HG03045 (cell line): ENCODE measurements around the gene RGS10.

Experiments
- ATAC-seq: cut with Tn5 transposase; IDR thresholded peaks from one replicate; pipeline ENCODE4 v1.9.1; 2021; ENCODE audit warnings: mild to moderate bottlenecking, moderate library complexity; ENCODE audit not compliant: unreplicated experiment

The RGS10 gene

DNA sequence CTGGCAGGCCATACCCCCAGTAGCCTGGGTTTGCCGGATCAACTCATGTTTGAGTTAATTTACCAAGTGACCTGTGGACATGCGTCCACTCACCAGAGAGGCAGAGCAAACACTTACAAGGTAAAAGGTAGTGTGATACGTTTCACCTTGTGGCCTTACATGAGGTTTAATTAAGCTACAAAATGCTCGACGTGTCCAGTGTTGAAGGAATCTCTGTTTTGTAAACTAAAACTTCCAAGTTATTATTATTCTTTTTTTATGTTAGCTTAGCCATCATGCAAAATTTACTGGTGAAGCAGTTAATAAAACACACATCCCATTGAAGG, 42.9 kb downstream of the RGS10 start:
- no peak for ATAC-seq

DNA sequence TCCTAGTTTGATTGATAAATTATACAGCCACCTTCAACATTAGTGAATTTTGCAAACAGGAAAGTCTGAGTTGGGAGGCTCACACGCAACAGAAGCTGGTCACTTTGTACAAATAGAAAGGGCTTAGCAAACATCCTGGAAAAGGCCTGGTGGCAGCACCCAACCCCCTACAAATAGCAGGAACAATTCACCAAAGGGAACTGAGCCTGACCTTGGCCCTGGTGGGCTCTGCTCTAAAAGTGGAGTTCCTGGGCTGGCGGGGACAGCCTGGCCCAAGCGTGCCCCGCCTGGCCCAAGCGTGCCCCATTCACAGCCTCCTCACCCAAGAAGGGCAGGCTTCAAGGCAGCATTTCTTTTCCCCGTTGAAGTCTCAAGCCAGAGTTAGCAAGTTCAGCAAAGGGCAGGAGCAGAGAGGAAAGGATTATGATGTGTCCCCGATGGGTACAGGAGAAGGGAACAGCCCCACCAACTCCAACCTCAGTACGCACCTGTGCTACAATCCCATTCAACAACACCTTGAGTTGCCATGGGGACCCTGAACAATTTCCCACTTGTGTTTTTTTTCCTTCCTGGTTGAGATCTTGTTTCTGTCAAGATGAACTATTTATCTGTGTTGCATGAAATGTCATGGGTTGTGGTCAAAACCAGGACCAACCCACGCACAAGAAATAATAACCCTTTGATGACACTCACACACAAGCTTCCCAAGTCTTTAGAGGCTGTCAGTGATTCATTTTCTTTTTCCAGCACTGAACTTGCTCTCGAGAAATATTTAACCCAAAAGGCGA, 43.4 kb downstream of the RGS10 start:
- ATAC-seq, result no peak

DNA sequence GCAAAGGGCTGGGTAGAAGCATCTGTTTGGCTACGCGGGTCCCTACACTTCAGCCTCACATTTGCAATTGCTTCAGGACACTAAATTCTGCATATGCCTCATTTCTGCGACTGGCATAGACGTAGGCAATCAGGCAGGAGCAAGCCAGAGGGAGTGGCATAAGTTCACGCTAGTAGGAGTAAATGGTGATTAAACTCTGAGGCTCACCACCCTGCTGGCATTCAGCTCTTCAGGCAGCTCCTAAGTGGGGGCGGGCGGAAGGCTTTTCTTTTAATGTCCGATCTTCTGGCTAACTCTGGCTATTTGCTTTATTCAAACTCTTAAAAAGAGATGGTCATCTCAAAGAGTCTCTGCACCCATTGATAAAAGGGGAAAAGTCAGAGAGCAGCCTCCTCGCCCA, 45.3 kb downstream of the RGS10 start:
- no peak for ATAC-seq

DNA sequence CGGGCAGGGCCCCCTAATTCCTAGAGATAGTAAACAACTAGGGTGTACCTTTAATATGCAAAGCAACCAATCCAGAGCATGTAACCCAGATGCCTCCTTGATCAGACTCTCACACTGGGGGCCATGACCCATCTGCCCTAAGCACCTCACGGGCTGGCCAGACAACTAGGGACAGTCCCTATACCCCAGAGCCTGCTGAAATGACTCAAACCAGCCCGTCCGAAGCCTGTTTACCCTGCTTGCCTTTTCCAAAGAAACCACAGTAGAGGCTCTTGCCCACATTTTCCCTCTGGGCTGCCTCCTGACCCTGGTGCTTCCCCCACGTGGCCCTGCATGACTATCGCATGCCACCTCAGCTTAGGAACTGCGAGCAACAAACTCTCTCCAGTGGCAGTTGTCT, 46.2 kb downstream of the RGS10 start:
- ATAC-seq, result peak; percentile 91

DNA sequence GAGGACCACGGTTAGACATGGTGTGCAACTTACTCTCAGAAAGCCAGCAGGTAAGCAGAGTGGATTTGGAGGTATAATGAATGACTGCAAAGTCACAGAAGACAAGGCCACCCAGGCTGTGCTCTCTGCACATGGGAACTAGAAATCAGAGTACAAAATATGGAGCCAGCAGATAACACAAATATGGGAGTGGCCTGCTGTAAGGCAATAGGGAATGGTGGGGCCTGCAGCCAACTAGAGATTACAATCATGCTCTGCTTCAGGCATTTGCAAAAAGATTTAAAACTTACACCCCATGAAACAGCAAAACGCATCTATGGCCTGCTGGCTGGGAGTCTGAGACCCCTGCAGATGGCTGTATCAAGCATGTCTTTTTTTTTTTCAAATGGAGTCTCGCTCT, 47.0 kb downstream of the RGS10 start:
- ATAC-seq, result no peak

DNA sequence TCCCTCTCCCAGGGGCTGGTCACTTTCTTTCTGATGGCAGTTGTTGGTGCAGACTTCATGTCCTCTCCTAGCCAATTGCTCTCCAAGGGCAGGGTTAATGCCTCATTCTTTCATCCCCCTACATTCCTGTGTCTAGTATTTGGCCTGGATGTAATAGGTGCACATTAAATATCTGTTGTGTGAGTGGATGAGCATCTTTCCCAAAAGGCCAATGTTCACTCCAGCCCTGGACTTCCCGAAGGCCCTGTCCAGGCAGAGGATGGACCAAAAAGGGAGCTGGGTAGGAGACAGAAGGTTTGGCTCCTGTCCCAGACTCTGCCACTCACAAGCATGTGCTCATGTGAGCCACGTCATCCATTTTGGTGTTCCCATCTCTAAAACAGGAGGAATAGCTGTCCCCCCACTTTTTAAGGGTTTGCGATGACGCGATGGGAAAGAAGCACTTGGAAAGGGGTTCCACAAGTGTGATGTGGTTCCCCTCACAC, 47.5 kb downstream of the RGS10 start:
- no peak for ATAC-seq

DNA sequence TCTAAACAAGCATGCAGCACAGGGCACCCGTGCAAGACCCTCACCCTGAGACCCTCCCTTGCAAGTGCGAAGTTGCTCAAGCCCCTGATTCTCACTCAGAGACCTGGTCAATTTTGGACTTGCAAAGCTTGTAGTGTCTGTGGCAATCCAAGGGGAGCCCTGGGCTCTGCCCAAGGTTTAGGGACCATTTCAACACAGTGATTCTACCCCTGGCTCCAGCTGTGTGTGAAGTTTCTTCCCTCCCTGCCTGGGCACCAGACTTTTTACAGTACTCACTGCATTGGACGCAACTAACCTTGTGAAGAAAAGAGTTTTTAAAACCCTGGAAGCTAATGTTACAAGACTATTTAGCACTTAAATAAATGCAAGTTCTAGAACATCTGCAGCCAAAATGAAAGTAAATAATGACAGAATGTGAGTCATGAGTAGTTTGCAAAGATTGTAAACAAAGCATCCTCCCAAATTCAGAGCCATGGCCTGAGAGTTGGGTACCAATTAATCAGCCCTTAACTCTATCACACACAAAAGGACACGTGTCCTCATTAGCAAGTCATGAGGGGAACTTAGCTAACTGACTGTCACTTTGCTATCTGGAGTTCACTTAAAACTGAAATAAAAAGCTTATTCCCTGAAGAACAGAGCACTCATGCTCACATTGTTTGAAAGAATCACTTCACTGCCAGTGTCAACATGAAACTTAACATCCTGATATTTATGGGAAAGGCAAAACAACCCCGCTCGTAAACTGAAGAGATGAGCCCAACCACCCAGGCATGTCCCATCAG, 48.1 kb downstream of the RGS10 start:
- no peak for ATAC-seq

DNA sequence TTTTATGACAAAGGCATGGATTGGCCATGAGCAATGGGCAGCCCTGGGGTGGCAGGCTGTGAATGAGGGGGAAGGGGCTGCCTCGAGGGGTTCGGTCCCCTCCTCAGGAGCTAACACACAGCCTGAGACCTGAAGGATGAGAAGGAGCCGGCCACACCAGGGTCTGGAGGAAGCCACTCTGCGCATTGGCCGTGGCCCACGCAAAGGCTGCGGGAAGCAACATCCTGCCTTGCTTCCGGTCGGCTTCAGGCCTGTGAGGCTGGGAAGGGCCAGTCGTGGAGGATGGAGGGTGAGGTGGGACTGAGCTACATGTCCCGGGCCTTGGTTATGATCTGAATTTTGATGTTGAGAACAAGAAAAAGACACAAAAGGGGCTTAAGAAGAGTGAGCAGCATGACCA, 49.4 kb downstream of the RGS10 start:
- ATAC-seq, result no peak

DNA sequence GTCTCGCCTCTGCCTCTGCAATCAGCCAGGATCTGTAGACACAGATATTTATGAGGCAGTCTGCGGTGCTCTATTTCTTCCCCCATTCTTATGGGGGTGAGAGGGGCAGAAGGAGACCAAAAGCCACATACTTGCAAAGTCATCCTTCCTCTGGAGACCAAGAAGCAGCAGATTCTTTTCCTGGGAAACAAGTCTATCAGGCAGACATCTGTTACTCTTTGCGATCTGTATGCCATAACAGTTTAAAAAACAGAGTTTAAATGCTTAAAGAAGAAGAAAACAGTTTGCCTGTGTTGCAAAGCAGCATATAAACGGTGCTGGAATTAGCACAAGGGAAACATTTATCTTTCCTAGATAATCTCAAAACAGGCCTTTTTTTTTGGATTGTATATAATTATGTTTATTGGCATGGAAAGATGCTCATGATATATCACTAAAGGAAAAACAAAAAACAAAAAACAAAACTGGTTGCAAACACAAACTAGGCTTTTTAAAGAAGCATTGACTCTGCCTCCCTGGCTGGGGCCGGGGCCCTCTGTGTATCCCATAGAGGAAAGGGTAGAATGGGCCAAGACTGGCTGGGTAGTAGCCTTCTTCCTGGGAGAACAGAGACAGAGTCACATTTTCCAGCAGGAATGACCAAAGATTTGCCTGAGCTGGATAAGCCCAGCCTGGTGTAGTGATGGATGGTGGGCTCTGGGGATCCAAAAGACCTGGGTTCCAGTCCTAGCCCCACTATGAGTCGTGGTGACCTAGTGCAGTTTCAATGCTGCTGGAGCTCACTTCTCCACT, 50.4 kb downstream of the RGS10 start:
- ATAC-seq, result no peak

DNA sequence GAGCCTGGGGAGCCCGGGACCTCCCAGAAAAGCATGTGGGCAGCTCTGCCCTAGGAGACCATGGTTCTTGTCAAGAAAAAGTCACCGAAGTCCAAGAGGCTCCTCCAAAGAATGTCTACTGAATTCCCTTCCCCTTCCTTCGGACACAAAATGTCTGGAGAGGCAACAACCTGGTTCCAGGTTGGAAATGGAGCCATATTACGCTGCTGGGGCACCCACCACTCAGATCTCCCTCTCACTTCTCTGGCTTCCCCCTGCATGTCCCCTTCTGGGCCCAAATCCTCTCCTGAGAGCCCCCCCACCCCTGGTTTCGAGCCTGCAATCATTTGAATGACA, 52.6 kb downstream of the RGS10 start:
- no peak for ATAC-seq

DNA sequence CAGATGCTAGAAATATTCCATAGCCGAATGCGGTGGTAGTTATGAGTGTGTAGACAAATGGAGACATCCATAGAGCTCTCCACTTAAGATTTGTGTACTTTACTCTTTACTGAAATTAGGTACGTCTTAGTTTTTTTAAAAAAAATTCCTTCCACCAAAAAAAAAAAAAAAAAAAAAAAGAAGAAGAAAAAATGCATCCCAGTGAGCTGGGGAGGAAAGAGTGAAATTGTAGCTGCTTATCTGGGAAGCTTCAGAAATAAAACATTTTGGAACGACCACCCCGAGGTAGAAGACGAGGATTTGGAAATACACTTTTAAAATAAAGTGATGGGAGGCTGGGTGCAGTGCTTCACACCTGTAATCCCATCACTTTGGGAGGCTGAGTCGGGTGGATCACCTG, 53.8 kb downstream of the RGS10 start:
- no peak for ATAC-seq

DNA sequence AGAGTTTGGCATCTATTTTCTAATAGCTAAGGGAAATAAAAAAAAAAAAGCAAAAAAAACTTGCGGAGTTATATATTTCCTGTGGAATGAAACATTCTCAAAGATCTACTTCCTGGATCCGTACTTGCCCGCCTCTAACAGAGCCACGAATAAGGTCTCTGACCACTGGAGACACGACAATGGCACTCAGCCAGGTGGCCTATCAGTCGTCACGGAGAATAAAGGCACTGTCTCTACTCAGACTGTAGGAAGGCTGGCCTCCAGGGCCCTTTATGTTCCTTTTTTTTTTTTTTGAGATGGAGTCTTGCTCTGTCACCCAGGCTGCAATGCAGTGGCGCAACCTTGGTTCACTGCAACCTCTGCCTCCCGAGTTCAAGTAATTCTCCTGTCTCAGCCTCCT, 58.7 kb downstream of the RGS10 start:
- ATAC-seq, result no peak

DNA sequence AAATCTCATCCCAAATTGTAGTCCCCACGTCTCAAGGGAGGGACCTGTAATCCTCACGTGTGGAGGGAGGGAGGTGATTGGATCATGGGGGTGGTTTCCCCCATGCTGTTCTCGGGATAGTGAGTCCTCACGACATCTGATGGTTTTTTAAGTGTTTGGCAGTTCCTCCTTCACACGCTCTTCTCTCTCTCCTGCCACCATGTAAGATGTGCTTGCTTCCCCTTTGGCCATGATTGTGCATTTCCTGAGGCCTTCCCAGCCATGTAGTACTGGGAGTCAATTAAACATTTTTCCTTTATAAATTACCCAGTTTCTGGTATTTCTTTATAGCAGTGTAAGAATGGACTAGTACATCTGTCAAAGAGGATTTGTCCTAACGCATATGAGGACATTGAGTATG, 59.5 kb downstream of the RGS10 start:
- no peak for ATAC-seq

DNA sequence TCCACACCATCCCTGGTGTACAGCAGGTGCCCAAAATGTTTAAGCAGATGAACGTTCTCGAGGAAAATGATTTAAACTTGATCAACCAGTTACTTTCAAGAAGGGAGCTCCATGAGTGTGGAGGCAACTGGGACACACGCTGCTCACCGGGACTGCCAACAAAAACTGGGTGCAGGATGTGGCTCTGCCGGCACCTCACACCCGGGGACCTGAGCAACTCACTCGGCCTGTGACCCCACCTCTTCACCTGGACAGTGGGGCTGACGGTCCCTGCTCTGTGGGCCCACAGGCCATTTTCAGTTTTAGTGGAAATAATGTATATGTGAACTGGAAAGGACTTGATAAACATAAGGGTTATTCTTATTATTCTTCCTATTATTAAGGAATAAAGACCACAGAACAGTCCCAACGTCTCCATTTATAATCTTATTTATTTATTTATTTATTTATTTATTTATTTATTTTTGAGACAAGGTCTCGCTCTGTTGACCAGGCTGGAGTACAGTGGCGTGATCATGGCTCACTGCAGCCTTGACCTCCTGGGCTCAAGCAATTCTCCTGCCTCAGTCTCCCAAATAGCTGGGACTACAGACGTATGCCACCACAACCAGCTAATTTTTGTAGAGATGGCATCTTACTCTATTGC, 60.6 kb downstream of the RGS10 start:
- ATAC-seq, result no peak

DNA sequence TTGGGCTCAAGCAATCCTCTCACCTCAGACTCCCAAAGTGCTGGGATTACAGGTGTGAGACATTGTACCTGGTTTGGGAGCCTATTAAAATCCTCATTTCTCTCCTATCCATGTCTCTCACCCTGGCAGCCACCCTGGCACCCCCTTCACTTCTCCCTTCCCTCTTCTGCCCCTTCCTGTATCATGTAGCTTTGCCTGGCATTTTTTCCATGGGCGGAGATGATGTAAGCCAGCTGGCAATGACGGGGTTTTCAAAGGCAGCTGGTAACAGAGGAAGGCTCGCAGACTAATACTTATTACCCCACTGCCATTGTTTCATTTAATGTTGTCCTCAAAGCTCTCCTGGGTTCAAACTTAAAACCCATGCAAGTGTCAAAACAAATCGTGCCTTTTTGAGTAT, 61.9 kb downstream of the RGS10 start:
- no peak for ATAC-seq

DNA sequence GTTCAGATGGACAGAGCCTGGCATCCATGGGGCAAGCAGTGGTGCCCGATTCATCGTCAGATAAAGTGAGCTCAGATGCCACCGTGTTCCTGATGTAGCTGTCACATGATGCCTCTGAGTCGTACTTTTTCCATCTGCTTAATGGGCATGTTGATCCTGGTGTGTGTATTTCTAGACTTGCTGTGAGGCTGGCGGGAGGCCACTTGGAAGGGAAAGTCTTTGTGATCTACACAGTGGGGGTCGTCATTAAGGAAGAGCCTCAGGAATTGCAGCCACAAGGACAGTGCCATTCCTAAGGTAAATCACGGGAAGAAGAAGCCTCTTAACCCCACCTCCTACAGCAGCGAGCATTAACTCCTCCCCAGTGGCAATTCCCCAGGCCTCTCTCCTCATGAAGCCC, 63.0 kb downstream of the RGS10 start:
- ATAC-seq, result no peak

DNA sequence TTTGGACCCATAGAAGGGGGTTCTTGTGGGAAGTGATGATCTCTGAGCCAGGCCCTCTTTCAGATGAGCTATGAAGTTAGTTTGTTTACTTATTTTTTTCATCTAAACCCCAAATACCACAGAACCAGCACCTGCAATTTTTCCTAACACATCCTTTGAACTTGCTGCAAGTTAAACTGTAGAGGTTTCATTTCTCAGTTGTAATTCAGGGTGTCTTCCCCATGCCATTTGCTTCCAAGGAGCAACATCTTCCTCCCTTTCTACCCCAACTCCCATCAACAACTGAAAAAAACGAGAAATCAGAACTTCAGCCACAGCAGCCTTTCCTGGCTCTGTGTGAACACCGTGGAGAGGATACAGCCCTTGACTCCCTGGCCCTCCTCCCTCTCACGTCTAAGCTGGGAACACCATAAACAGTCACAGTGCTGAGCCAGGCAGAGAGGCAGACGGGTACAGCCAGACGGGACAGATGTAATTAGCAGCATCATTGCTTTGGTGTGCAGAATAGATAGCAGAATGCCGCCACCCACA, 63.6 kb downstream of the RGS10 start:
- no peak for ATAC-seq

DNA sequence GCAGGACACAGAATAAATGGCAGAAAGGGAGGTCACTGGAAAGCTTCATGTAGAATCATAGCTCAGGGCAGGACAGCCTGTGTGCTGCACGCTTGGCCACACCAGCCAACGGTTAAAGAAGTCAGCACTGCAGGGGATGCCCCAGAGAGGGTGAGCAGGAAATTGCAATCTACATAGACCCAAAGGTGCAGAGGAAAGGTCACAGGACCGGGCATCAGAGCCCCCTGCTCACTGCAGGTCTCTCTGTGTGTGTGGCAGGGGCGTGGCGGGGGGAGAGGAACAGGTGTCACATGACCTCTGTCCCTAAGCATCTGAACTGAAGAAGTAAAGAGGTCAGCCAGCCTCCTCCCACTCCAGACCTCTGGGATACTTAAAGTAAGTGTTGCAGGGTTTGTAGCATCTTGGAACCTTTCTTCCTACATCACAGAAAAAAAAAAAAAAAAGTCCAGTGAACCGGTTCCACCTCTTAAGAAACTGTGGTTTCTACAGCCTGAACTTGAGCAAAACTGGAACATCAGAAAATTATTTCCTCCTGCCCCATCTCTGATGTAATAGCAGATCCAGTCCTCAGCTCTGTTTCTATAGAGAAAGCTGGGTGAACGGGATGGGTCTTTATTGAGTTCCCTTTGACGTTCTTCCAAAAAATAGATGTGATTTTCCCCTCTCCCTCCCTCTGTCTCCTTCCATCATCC, 64.3 kb downstream of the RGS10 start:
- ATAC-seq, result peak; percentile 71

DNA sequence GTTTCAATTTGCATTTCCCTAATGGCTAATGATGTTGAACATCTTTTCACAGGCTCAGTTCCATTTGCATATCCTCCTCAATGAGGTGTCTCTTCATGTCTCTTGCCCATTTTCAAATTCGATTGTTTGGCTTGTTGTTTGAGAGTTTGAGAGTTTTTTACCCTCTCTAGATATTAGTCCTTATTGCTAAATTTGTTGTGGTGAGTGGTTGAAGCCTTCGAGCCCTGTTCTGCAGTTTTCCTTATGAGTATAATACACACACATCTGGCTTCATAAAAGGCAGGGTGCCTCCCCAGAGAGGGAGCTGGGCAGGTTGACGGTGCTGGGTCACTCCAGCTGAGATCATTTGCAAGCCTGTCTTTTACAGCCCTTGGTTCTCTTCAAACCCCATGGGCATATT, 65.1 kb downstream of the RGS10 start:
- ATAC-seq, result peak; percentile 62

DNA sequence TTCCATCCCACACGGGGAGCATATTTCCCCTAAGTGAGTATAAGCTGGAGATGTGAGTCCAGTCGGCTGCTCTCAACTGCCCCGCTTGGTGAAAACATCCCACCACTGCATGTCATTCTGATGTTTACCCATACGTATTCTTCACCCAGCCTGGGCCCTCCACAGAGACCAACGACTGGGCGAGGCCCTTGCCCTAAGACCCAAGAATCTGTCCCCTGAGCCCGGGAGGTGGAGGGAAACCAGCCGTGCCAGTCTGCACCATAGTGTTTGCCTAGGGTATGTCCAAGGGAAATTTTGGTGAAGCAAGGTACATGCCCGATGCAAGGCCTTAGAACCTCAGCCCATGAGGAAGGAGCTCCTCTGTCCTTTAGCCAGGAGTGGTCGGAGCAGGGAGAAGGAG, 67.9 kb downstream of the RGS10 start:
- ATAC-seq, result no peak
